HEK293 (cell line): ENCODE results near the gene RSPH3.
A peak's percentile ranks its signal among the peaks of the same experiment; 100 is the strongest.

Source experiments
- BCL11B ChIP-seq: fragments of 450-650 bp; formaldehyde crosslinking; IDR thresholded peaks from 2 replicates; pipeline ENCODE4 v1.5.1; 2016; ENCODE audit warnings: low read depth, missing biosample characterization, missing genetic modification characterization
- EGR2 ChIP-seq: fragments of 450-650 bp; formaldehyde crosslinking; IDR thresholded peaks from 2 replicates; pipeline ENCODE4 v1.5.1; 2016; ENCODE audit warnings: low read depth, missing biosample characterization, missing genetic modification characterization
- FEZF1 ChIP-seq: fragments of 450-650 bp; formaldehyde crosslinking; IDR thresholded peaks from 2 replicates; pipeline ENCODE4 v1.5.1; 2016; ENCODE audit warnings: missing biosample characterization, missing genetic modification characterization
- PRDM2 ChIP-seq: fragments of 450-650 bp; formaldehyde crosslinking; IDR thresholded peaks from 2 replicates; pipeline ENCODE4 v1.5.1; 2016; ENCODE audit warnings: missing biosample characterization, missing genetic modification characterization, borderline replicate concordance
- PRDM4 ChIP-seq: fragments of 450-650 bp; formaldehyde crosslinking; IDR thresholded peaks from 2 replicates; pipeline ENCODE4 v1.5.1; 2017; ENCODE audit warnings: missing biosample characterization, missing genetic modification characterization
- SETDB1 ChIP-seq: IDR thresholded peaks from one replicate; pipeline ENCODE4 v1.6.1; 2017; ENCODE audit warnings: mild to moderate bottlenecking, low read length, moderate library complexity, mixed read lengths; ENCODE audit not compliant: insufficient read length
- TCF7L2 ChIP-seq: IDR thresholded peaks from 2 replicates; pipeline ENCODE4 v1.6.1; 2011; ENCODE audit warnings: low read depth, mild to moderate bottlenecking, inconsistent platforms, low read length, moderate library complexity, borderline replicate concordance
- ZBTB44 ChIP-seq: fragments of 450-650 bp; IDR thresholded peaks from 2 replicates; pipeline ENCODE4 v1.5.1; 2018; ENCODE audit warnings: missing biosample characterization, mild to moderate bottlenecking, missing genetic modification characterization
- ZFHX2 ChIP-seq: fragments of 450-650 bp; formaldehyde crosslinking; conservative IDR thresholded peaks from 2 replicates; pipeline ENCODE4 v1.5.1; 2016; ENCODE audit warnings: missing biosample characterization, missing genetic modification characterization
- ZNF132 ChIP-seq: fragments of 450-650 bp; formaldehyde crosslinking; IDR thresholded peaks from 2 replicates; pipeline ENCODE4 v1.5.1; 2017; ENCODE audit warnings: missing biosample characterization, missing genetic modification characterization, borderline replicate concordance
- ZNF148 ChIP-seq: fragments of 450-650 bp; formaldehyde crosslinking; IDR thresholded peaks from 2 replicates; pipeline ENCODE4 v1.5.0; 2017; ENCODE audit warnings: missing biosample characterization, missing genetic modification characterization, borderline replicate concordance
- ZNF274 ChIP-seq, 2 experiments: fragments of 200-500 bp in 1 of 2; fragments of 450-650 bp in 1 of 2; sonication (Bioruptor generic) in 1 of 2; formaldehyde crosslinking in 1 of 2; IDR thresholded peaks; 2 replicates each; pipeline versions ENCODE4 v1.5.1 to v1.6.1; 2014 to 2016; ENCODE audit warnings: borderline replicate concordance in 1 of 2, inconsistent platforms in 1 of 2, low read length in 1 of 2, missing biosample characterization in 1 of 2, missing genetic modification characterization in 1 of 2
- ZNF488 ChIP-seq: fragments of 450-650 bp; formaldehyde crosslinking; IDR thresholded peaks from 2 replicates; pipeline ENCODE4 v1.5.1; 2016; ENCODE audit warnings: missing biosample characterization, missing genetic modification characterization
- ZNF501 ChIP-seq: fragments of 450-650 bp; formaldehyde crosslinking; IDR thresholded peaks from 2 replicates; pipeline ENCODE4 v1.5.1; 2016; ENCODE audit warnings: missing biosample characterization, missing genetic modification characterization
- ZNF518A ChIP-seq: fragments of 450-650 bp; formaldehyde crosslinking; conservative IDR thresholded peaks from 2 replicates; pipeline ENCODE4 v1.5.1; 2016; ENCODE audit warnings: low read depth, missing biosample characterization, missing genetic modification characterization
- ZNF549 ChIP-seq: fragments of 450-650 bp; IDR thresholded peaks from 2 replicates; pipeline ENCODE4 v1.5.1; 2018; ENCODE audit warnings: missing biosample characterization, missing genetic modification characterization, mild to moderate bottlenecking, inconsistent platforms, moderate library complexity
- ZNF585B ChIP-seq: fragments of 450-650 bp; formaldehyde crosslinking; IDR thresholded peaks from 2 replicates; pipeline ENCODE4 v1.5.1; 2016; ENCODE audit warnings: missing biosample characterization, missing genetic modification characterization
- ZNF658 ChIP-seq: fragments of 450-650 bp; formaldehyde crosslinking; IDR thresholded peaks from 2 replicates; pipeline ENCODE4; 2016; ENCODE audit warnings: missing biosample characterization, missing genetic modification characterization
- ZNF670 ChIP-seq: fragments of 450-650 bp; formaldehyde crosslinking; IDR thresholded peaks from 2 replicates; pipeline ENCODE4 v1.5.1; 2016; ENCODE audit warnings: missing biosample characterization, missing genetic modification characterization, low read depth

RSPH3 gene

GRCh38 chr6:158923805-158924498 is 76.0 kb downstream of the RSPH3 start (continued):
- TF ChIP-seq ZNF148 (tag by site-specific recombination), result no peak
- no peak for TF ChIP-seq ZNF670 (tag by site-specific recombination)
- TF ChIP-seq PRDM2, result no peak
- TF ChIP-seq ZNF132 (tag by site-specific recombination), result no peak
- no peak for TF ChIP-seq ZNF658
- TF ChIP-seq ZNF501, result no peak; the same call in 1 of the 2 replicates
- peak; percentile 29; the same call in 1 of the 2 replicates for TF ChIP-seq TCF7L2
- TF ChIP-seq SETDB1, result no peak
- TF ChIP-seq BCL11B (tag by site-specific recombination), result no peak
- TF ChIP-seq FEZF1, result peak; percentile 88
- TF ChIP-seq ZFHX2 (tag by site-specific recombination), result no peak
- peak; percentile 90 for TF ChIP-seq ZBTB44 (tag by site-specific recombination)
- TF ChIP-seq ZNF549 (tag by site-specific recombination), result no peak
- no peak for TF ChIP-seq ZNF274 (IDR thresholded peaks at IDR 0.05; ENCODE audit: low read length)
- no peak for TF ChIP-seq ZNF274 (tag by site-specific recombination; IDR thresholded peaks at IDR 0.05; ENCODE audit: borderline replicate concordance)
- no peak for TF ChIP-seq ZNF488 (tag by site-specific recombination)
- TF ChIP-seq EGR2, result no peak
- TF ChIP-seq PRDM4 (tag by site-specific recombination), result 0 out of 2 replicates have a peak, but pooled peaks have one; percentile 47
- TF ChIP-seq ZNF518A, result 0 out of 2 replicates have a peak, but pooled peaks have one; percentile 14
- no peak for TF ChIP-seq ZNF585B (tag by site-specific recombination)
